Measurements from ENCODE around the gene DDX27. TPM values are rescaled to one million over a fixed set of nuclear protein-coding genes. Genes with fewer than 3 reads are reported as not detected.
"Not testable (repeated sequence)": the region's sequence is repeated elsewhere in the genome, so short reads cannot be mapped to it uniquely, and the experiment has no call there.

The DDX27 gene
- total RNA-seq, result 53.1 and 57.4 TPM in 2 replicates

DNA sequence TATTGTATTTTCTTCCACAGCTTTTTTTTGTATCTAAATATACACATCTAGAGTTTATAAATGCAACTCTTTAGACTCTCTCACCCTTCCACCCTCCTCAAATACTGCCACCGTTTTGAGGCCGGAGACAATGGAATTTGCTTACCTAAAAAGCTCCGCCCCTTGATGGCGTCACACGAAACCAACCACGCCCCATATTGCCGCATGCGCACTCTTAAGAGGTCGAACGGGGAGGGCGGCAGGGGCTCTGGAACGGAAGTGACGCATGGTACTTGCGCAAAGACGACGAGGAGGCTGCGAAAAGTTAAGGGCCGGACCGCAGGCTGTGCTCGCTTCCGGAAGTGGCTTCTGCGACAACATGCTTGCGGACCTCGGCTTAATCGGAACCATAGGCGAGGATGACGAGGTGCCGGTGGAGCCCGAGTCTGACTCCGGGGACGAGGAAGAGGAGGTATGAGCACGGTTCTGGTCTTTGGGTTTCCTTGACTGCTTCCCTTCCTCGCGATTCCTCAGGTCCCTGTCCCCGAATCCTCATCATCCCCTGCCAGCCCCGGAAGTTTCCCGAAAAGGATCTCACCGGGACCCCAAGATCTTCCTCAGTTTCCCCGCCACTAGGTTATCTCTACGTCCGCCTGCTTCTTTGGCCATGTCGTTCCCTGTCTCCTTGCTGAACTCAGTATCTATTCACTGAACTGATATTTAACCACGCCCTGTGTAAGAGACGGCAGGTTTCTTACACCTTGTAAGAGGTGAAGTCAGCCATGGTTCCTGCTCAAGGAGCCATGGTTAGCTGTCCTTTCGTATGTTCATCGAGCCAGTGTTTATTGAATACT lies at the start of gene DDX27:
Gene DDX27, plus strand, starts transcription at position 326 of the 833 bp plus-strand sequence. Its CDS starts 33 bp downstream, at position 359.
- Mint-ChIP-seq H3K4me3 (peak within 1 kb of the TSS; percentile 97), H3K4me1 (ENCODE audit: low read depth) (peaks cover 26% of the 10 kb centered on the region), H3K27ac (peak within 1 kb of the TSS; percentile 98), H3K9me3 (no peaks in the 10 kb centered on the region), H3K27me3 (ENCODE audit: insufficient read depth) (no peaks in the 10 kb centered on the region), H3K36me3 (ENCODE audit: low read depth) (peaks cover 18% of the 10 kb centered on the region)
- intact Hi-C loops (cut with micrococcal nuclease), result loop anchor here (1.0 to 5.0 kb wide), 5 partner anchors 31 to 893 kb away; partner anchors contain the start of genes ARFGEF2, CSE1L, STAU1 and UBE2V1
- DNase-seq (ENCODE audit: low spot score), result peak; percentile 95

DNA sequence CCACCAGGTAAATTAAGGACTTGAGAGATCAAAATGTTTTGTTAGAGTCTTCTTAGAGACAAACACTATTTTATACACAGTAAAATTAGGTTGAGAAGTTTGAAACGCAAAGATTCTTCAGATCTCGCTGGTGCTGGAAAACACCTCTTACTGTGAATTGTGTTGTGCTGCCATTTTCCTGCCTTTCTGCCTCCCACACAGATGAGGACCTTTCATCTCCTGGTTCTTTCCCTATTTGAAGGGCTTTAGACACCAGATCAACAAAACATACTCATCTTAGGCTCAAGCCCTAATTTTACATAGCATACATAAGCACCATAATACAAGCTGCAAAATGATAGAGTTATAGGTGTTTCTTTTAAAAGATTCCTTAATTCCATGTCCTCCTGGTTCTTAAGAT lies 49.7 kb upstream of the DDX27 start:
- no peak for DNase-seq (ENCODE audit: low spot score)
- Mint-ChIP-seq H3K36me3 (ENCODE audit: low read depth) (peaks cover 32% of the 10 kb centered on the region), H3K4me3 (no peak overlapping the region), H3K27me3 (ENCODE audit: insufficient read depth) (no peaks in the 10 kb centered on the region), H3K4me1 (ENCODE audit: low read depth) (peaks cover 60% of the 10 kb centered on the region), H3K27ac (peak overlapping the region; percentile 84), H3K9me3 (no peaks in the 10 kb centered on the region)
- intact Hi-C loops (cut with micrococcal nuclease), result loop anchor here (5.0 kb wide), 3 partner anchors 37 to 122 kb away; partner anchors contain the start of genes CSE1L and ZNFX1

- no peak overlapping the region for H3K27ac Mint-ChIP-seq
- H3K4me3 Mint-ChIP-seq, result no peak overlapping the region
- intact Hi-C loops (cut with micrococcal nuclease), result no loop called here
- H3K36me3 Mint-ChIP-seq (ENCODE audit: low read depth), result peaks cover 31% of the 10 kb centered on the region
- no peak for DNase-seq (ENCODE audit: low spot score)
- peaks cover 56% of the 10 kb centered on the region for H3K4me1 Mint-ChIP-seq (ENCODE audit: low read depth)
- no peaks in the 10 kb centered on the region for H3K9me3 Mint-ChIP-seq
- no peaks in the 10 kb centered on the region for H3K27me3 Mint-ChIP-seq (ENCODE audit: insufficient read depth)
Observed at GRCh38 chr20:49170714-49171113, 48.5 kb upstream of the DDX27 start.

- Mint-ChIP-seq H3K4me1 (ENCODE audit: low read depth) (peaks cover 44% of the 10 kb centered on the region), H3K36me3 (ENCODE audit: low read depth) (peaks cover 26% of the 10 kb centered on the region), H3K9me3 (no peaks in the 10 kb centered on the region), H3K27me3 (ENCODE audit: insufficient read depth) (no peaks in the 10 kb centered on the region), H3K4me3 (no peak overlapping the region), H3K27ac (no peak overlapping the region)
- intact Hi-C loops (cut with micrococcal nuclease), result no loop called here
- no peak for DNase-seq (ENCODE audit: low spot score)
Observed at GRCh38 chr20:49171909-49172308, 47.3 kb upstream of the DDX27 start.

DNA sequence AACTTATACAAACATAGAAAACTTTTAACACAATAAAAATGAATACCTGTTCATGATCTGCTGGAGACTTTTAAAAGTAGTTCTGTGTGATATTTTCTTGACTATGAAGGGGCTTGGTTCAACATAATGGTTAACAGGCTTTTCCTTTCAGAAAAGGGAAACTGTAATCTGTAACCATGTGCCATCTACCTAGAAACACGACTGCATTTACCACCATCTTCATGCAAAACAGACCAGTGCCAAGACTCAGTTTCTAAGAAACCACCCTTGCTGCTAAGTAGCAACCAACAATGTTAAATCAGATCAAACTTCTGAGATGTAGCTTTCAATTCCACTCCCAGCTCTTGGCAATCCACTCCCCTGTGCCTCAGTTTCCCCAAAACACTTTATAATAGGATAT lies 46.8 kb upstream of the DDX27 start:
- peaks cover 39% of the 10 kb centered on the region for H3K4me1 Mint-ChIP-seq (ENCODE audit: low read depth)
- DNase-seq (ENCODE audit: low spot score), result no peak
- H3K27ac Mint-ChIP-seq, result peak overlapping the region; percentile 42
- intact Hi-C loops (cut with micrococcal nuclease), result no loop called here
- H3K4me3 Mint-ChIP-seq, result no peak overlapping the region
- no peaks in the 10 kb centered on the region for H3K9me3 Mint-ChIP-seq
- H3K27me3 Mint-ChIP-seq (ENCODE audit: insufficient read depth), result no peaks in the 10 kb centered on the region
- peaks cover 25% of the 10 kb centered on the region for H3K36me3 Mint-ChIP-seq (ENCODE audit: low read depth)

DNA sequence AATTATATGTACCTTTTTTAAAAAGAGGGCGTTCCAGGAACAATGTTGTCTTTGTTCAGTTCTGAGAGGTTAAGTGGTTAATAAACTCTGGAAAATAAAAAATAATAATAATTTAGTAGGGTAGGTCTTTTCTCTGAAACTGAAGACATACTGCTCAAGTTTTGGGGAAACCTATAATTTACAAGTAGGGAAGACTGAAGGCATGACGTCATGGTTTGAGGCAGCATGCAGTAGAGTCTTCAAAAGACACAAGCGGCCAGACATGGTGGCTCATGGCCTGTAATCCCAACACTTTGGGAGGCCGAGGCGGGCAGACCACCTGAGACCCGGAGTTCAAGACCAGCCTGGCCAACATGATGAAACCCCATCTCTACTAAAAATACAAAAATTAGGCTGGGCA lies 45.0 kb upstream of the DDX27 start:
- H3K27me3 Mint-ChIP-seq (ENCODE audit: insufficient read depth), result no peaks in the 10 kb centered on the region
- peaks cover 32% of the 10 kb centered on the region for H3K36me3 Mint-ChIP-seq (ENCODE audit: low read depth)
- H3K4me1 Mint-ChIP-seq (ENCODE audit: low read depth), result peaks cover 24% of the 10 kb centered on the region
- DNase-seq (ENCODE audit: low spot score), result no peak
- no peak overlapping the region for H3K27ac Mint-ChIP-seq
- intact Hi-C loops (cut with micrococcal nuclease), result no loop called here
- H3K4me3 Mint-ChIP-seq, result no peak overlapping the region
- H3K9me3 Mint-ChIP-seq, result no peaks in the 10 kb centered on the region

- Mint-ChIP-seq H3K4me1 (ENCODE audit: low read depth) (peaks cover 45% of the 10 kb centered on the region), H3K4me3 (no peak overlapping the region)
Observed at GRCh38 chr20:49179368-49180277, 39.6 kb upstream of the DDX27 start.

DNA sequence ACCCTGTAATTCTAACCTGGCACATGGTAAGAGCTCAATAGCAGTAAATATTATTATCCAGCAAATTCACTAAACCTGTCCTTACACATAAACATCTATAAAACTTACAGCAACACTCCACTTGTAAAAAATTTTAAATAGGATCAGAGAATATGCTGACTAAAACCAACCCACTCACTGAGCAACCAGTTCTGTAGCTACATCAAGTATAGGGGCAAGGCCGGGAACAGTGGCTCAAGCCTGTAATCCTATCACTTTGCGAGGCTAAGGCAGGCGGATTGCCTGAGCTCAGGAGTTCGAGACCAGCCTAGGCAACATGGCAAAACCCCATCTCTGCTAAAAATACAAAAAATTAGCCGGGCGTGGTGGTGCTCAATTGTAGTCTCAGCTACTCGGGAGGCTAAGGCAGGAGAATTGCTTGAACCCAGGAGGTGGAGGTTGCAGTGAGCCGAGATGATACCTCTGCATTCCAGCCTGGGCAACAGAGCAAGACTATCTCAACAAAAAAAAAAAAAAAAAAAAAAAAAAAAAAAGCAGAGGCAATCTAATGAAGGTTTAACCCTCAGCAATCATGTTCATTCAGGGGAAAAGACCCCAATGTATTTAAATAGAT lies 37.8 kb upstream of the DDX27 start:
- Mint-ChIP-seq H3K36me3 (ENCODE audit: low read depth) (peaks cover 25% of the 10 kb centered on the region), H3K27ac (no peak overlapping the region), H3K4me1 (ENCODE audit: low read depth) (peaks cover 62% of the 10 kb centered on the region), H3K9me3 (no peaks in the 10 kb centered on the region), H3K27me3 (ENCODE audit: insufficient read depth) (no peaks in the 10 kb centered on the region), H3K4me3 (no peak overlapping the region)
- DNase-seq (ENCODE audit: low spot score), result no peak
- intact Hi-C loops (cut with micrococcal nuclease), result loop anchor here (10.0 kb wide), 1 partner anchor 353 kb away; no protein-coding TSS in a partner anchor

More at GRCh38 chr20:49179368-49180277, 39.6 kb upstream of the DDX27 start:
- Mint-ChIP-seq H3K27ac (peak overlapping the region; percentile 36), H3K27me3 (ENCODE audit: insufficient read depth) (no peaks in the 10 kb centered on the region), H3K36me3 (ENCODE audit: low read depth) (peaks cover 17% of the 10 kb centered on the region), H3K9me3 (no peaks in the 10 kb centered on the region)
- DNase-seq (ENCODE audit: low spot score), result no peak
- intact Hi-C loops (cut with micrococcal nuclease), result loop anchor here (10.0 kb wide), 1 partner anchor 355 kb away; no protein-coding TSS in a partner anchor

GRCh38 chr20:49183444-49183843 lies 35.8 kb upstream of the DDX27 start:
- intact Hi-C loops (cut with micrococcal nuclease), result loop anchor here (10.0 kb wide), 1 partner anchor 351 kb away; no protein-coding TSS in a partner anchor
- Mint-ChIP-seq H3K9me3 (no peaks in the 10 kb centered on the region), H3K36me3 (ENCODE audit: low read depth) (peaks cover 21% of the 10 kb centered on the region), H3K27me3 (ENCODE audit: insufficient read depth) (no peaks in the 10 kb centered on the region), H3K4me1 (ENCODE audit: low read depth) (peaks cover 69% of the 10 kb centered on the region), H3K4me3 (no peak overlapping the region), H3K27ac (no peak overlapping the region)
- DNase-seq (ENCODE audit: low spot score), result no peak

DNA sequence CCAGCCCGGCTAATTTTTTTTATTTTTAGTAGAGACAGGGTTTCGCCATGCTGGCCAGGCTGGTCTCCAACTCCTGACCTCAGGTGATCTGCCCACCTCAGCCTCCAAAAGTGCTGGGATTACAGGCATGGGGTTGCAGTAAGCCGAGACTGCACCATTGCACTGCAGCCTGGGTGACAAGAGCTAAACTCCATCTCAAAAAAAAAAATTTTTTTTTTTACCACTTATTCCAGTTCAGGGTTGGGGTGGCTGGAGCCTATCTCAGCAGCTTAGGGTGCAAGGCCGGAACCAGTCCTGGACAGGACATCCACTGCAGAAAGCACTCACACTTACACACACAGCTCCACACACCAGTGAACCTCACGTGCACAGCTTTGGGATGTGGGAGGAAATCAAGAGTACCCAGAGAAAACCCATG lies 35.1 kb upstream of the DDX27 start:
- intact Hi-C loops (cut with micrococcal nuclease), result loop anchor here (10.0 kb wide), 1 partner anchor 351 kb away; no protein-coding TSS in a partner anchor
- peaks cover 72% of the 10 kb centered on the region for H3K4me1 Mint-ChIP-seq (ENCODE audit: low read depth)
- H3K4me3 Mint-ChIP-seq, result peak overlapping the region; percentile 53
- H3K9me3 Mint-ChIP-seq; DNase-seq (ENCODE audit: low spot score); H3K27ac Mint-ChIP-seq; H3K27me3 Mint-ChIP-seq (ENCODE audit: insufficient read depth): not testable (repeated sequence)
- peaks cover 22% of the 10 kb centered on the region for H3K36me3 Mint-ChIP-seq (ENCODE audit: low read depth)

- no peak for DNase-seq (ENCODE audit: low spot score)
- no peak overlapping the region for H3K27ac Mint-ChIP-seq
Observed at GRCh38 chr20:49184691-49185070, 34.5 kb upstream of the DDX27 start.

DNA sequence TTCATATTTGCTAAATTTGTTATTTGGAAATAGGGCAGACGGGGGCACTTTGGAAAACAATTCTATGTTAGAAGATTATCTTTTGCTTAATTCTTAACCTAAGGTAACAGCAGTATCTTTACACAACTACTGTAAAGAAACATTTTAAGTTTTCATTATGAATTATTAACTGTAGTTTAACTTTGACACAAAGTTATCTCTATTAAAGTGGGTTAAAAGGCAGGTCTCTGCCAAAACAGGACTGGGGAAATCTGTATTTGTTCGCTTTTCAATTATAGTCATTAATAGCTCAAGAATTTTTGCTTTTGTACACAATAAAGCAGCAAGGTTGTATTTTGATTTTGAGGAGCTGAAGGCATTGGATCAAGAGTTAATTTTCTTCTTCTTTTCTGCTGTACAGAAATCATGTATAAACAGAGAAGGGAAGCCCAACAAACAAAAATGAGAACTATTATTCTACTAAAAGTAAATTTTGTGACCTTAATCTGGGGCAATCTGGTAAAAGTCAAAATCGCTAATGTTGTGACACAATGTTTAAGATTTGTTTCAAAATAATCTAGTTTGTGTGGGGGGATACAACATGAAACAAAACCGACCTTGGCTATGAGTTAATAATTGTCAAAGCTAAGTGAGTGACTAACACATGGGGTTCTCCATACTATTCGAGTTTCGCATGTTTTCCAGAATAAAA lies 34.0 kb upstream of the DDX27 start:
- Mint-ChIP-seq H3K4me1 (ENCODE audit: low read depth) (peaks cover 62% of the 10 kb centered on the region), H3K4me3 (peak overlapping the region; percentile 89), H3K36me3 (ENCODE audit: low read depth) (peaks cover 22% of the 10 kb centered on the region), H3K27me3 (ENCODE audit: insufficient read depth) (peaks cover 2% of the 10 kb centered on the region), H3K9me3 (no peaks in the 10 kb centered on the region), H3K27ac (no peak overlapping the region)
- no peak for DNase-seq (ENCODE audit: low spot score)
- intact Hi-C loops (cut with micrococcal nuclease), result loop anchor here (5.0 to 10.0 kb wide), 4 partner anchors 263 to 927 kb away; partner anchors contain the start of genes ARFGEF2, SLC9A8 and UBE2V1

More at GRCh38 chr20:49184691-49185070, 34.5 kb upstream of the DDX27 start:
- Mint-ChIP-seq H3K27me3 (ENCODE audit: insufficient read depth) (no peaks in the 10 kb centered on the region), H3K9me3 (no peaks in the 10 kb centered on the region), H3K4me3 (peak overlapping the region; percentile 89), H3K4me1 (ENCODE audit: low read depth) (peaks cover 68% of the 10 kb centered on the region), H3K36me3 (ENCODE audit: low read depth) (peaks cover 22% of the 10 kb centered on the region)
- intact Hi-C loops (cut with micrococcal nuclease), result loop anchor here (5.0 to 10.0 kb wide), 4 partner anchors 262 to 928 kb away; partner anchors contain the start of genes ARFGEF2, SLC9A8 and UBE2V1
